Activated T-helper 1 cell treated with anti-CD3 and anti-CD28 coated beads, Interleukin-12 subunit alpha, Interleukin-12 subunit beta, Interleukin-2, Interleukin-4 antibody, amounts not matched to agents 30 ng/mL and 10 ng/mL and 1 ng/mL, durations not matched to agents 14 hours and 24 hours and 36 hours (primary cell): ENCODE results near the gene LCNL1. TPM values are rescaled to one million over a fixed set of nuclear protein-coding genes. Genes with fewer than 3 reads are reported as not detected.

Experiments
- DNase-seq: peaks from one replicate; pipeline ENCODE4 v3.0.0; 2021; ENCODE audit warnings: low spot score
- H3K27ac Mint-ChIP-seq: one replicate; pipeline ENCODE4 v1.8.0; 2021; ENCODE audit warnings: mild to moderate bottlenecking, mixed read lengths
- H3K27me3 Mint-ChIP-seq: one replicate; pipeline ENCODE4 v1.8.0; 2022; ENCODE audit warnings: mild to moderate bottlenecking, moderate library complexity, mixed read lengths; ENCODE audit not compliant: insufficient read depth
- H3K36me3 Mint-ChIP-seq: one replicate; pipeline ENCODE4 v1.8.0; 2021; ENCODE audit warnings: low read depth, mixed read lengths
- H3K4me1 Mint-ChIP-seq: one replicate; pipeline ENCODE4 v1.8.0; 2021; ENCODE audit warnings: low read depth, mixed read lengths
- H3K4me3 Mint-ChIP-seq: one replicate; pipeline ENCODE4 v1.8.0; 2021; ENCODE audit warnings: mild to moderate bottlenecking, moderate library complexity, mixed read lengths
- H3K9me3 Mint-ChIP-seq: one replicate; pipeline ENCODE4 v1.8.0; 2021; ENCODE audit warnings: mixed read lengths
- intact Hi-C: fragments of 100-400 bp; cut with micrococcal nuclease; formaldehyde crosslinking; loops from one replicate; pipeline ENCODE4 v1.15.1; 2024
- total RNA-seq: library from RNA; stranded (reverse); gene quantifications from 2 replicates; pipeline ENCODE4 v1.2.3, GENCODE V29; 2022

LCNL1 gene
- total RNA-seq, 1 donor from 2014 or later = not detected

GRCh38 chr9:136978073-136978864, 4.5 kb upstream of the LCNL1 start:
- H3K27ac Mint-ChIP-seq = no peak overlapping the region
- H3K4me3 Mint-ChIP-seq = no peak overlapping the region
- peak; percentile 69 for DNase-seq
- intact Hi-C loops = loop anchor here (1.0 to 2.0 kb wide), 5 partner anchors 14 to 173 kb away; partner anchors contain the start of genes FBXW5 and PAXX
- H3K9me3 Mint-ChIP-seq = no peaks in the 10 kb centered on the region
- no peaks in the 10 kb centered on the region for H3K36me3 Mint-ChIP-seq
- peaks cover 6% of the 10 kb centered on the region for H3K4me1 Mint-ChIP-seq
- peaks cover 9% of the 10 kb centered on the region for H3K27me3 Mint-ChIP-seq

GRCh38 chr9:136978865-136979544, 3.8 kb upstream of the LCNL1 start:
- H3K4me3 Mint-ChIP-seq = no peak overlapping the region
- intact Hi-C loops = loop anchor here (1.0 to 2.0 kb wide), 5 partner anchors 13 to 172 kb away; partner anchors contain the start of genes FBXW5 and PAXX
- H3K4me1 Mint-ChIP-seq = peaks cover 6% of the 10 kb centered on the region
- H3K9me3 Mint-ChIP-seq = no peaks in the 10 kb centered on the region
- no peak overlapping the region for H3K27ac Mint-ChIP-seq
- H3K36me3 Mint-ChIP-seq = no peaks in the 10 kb centered on the region
- H3K27me3 Mint-ChIP-seq = peaks cover 14% of the 10 kb centered on the region
- no peak for DNase-seq

DNA sequence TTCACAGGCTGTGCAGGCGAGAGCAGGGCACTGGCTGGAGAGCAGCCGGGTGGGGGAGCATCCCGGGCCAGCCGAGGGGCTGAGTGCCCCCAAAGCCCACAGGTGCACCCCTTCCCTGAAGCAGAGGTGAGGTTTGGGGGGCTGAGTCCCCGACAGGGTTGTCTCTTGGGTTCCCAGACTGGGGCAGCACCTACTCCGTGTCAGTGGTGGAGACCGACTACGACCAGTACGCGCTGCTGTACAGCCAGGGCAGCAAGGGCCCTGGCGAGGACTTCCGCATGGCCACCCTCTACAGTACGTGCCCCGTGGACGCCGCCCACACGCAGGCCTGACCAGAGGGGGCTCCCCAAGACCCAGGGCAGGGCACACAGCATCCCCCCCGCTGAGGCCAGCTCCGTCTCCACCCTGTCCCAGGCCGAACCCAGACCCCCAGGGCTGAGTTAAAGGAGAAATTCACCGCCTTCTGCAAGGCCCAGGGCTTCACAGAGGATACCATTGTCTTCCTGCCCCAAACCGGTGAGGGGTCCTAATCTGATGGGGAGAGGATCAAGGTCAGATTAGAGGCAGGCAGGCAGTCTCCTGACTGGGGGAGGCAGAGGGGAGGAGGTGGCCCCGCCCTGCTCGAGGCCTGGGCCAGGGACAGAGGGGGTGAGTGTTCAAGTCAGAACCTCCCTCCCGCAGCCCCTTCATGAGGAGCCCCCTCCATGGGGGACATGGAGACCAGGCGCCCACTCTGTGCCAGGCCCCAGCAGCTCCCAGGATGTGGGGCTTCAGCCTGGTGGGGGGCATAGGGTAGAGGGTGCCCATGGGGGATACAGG, 2.8 kb upstream of the LCNL1 start:
- no peak overlapping the region for H3K4me3 Mint-ChIP-seq
- no peak for DNase-seq
- intact Hi-C loops = loop anchor here (2.0 kb wide), 1 partner anchor 171 kb away; no protein-coding TSS in a partner anchor
- H3K4me1 Mint-ChIP-seq = peaks cover 6% of the 10 kb centered on the region
- H3K27me3 Mint-ChIP-seq = peaks cover 17% of the 10 kb centered on the region
- no peaks in the 10 kb centered on the region for H3K9me3 Mint-ChIP-seq
- H3K27ac Mint-ChIP-seq = no peak overlapping the region
- no peaks in the 10 kb centered on the region for H3K36me3 Mint-ChIP-seq

- H3K9me3 Mint-ChIP-seq = no peaks in the 10 kb centered on the region
- H3K4me3 Mint-ChIP-seq = no peak overlapping the region
- H3K27me3 Mint-ChIP-seq = peaks cover 12% of the 10 kb centered on the region
- DNase-seq = no peak
- no peaks in the 10 kb centered on the region for H3K36me3 Mint-ChIP-seq
- no peak overlapping the region for H3K27ac Mint-ChIP-seq
- intact Hi-C loops = no loop called here
- H3K4me1 Mint-ChIP-seq = no peaks in the 10 kb centered on the region
Observed at GRCh38 chr9:136980669-136981478, 1.9 kb upstream of the LCNL1 start.

DNA sequence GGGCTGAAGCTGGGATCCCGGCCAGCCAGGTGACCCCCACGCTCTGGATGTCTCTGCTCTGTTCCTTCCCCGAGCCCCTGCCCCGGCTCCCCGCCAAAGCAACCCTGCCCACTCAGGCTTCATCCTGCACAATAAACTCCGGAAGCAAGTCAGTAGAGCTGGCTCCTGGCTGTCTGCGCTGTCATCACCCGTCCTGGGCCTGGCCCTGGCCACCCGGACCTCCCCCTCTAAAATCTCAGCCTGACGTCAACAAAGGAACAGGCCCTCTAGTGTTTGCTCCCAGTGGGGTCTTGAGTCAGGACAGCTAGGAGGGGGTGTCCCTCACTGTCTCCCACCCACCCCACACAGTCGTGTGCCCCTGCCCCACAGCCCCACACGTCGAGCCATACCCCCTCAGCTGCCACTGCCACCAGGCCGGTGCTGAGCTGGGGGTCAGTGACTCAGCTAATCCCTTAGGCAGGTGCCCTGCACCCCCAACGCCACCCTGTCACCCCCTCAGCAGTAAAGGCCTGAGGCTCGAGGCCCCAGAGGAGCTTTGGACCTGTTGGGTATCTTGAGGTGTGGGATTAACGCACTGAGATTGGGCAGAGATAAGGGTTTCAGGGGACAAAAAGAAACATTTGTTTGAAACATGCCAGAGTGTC, 1.1 kb upstream of the LCNL1 start:
- Mint-ChIP-seq H3K27ac (no peak overlapping the region), H3K4me3 (no peak overlapping the region), H3K36me3 (no peaks in the 10 kb centered on the region)

GRCh38 chr9:136983167-136983566, 374 bp downstream of the LCNL1 start:
- H3K27me3 Mint-ChIP-seq = peaks cover 26% of the 10 kb centered on the region
- H3K4me1 Mint-ChIP-seq = no peaks in the 10 kb centered on the region
- no peaks in the 10 kb centered on the region for H3K9me3 Mint-ChIP-seq
- no peak overlapping the region for H3K4me3 Mint-ChIP-seq
- no peaks in the 10 kb centered on the region for H3K36me3 Mint-ChIP-seq
- no peak for DNase-seq
- intact Hi-C loops = no loop called here
- H3K27ac Mint-ChIP-seq = no peak overlapping the region

More for the DNA sequence above, 1.1 kb upstream of the LCNL1 start:
- H3K4me1 Mint-ChIP-seq = no peaks in the 10 kb centered on the region
- no peaks in the 10 kb centered on the region for H3K9me3 Mint-ChIP-seq
- intact Hi-C loops = no loop called here
- DNase-seq = no peak
- H3K27me3 Mint-ChIP-seq = peaks cover 16% of the 10 kb centered on the region

- intact Hi-C loops = no loop called here
- peaks cover 27% of the 10 kb centered on the region for H3K27me3 Mint-ChIP-seq
- no peak overlapping the region for H3K4me3 Mint-ChIP-seq
- H3K27ac Mint-ChIP-seq = no peak overlapping the region
- H3K36me3 Mint-ChIP-seq = no peaks in the 10 kb centered on the region
- no peaks in the 10 kb centered on the region for H3K4me1 Mint-ChIP-seq
- no peaks in the 10 kb centered on the region for H3K9me3 Mint-ChIP-seq
- no peak for DNase-seq
Observed at GRCh38 chr9:136983656-136984314, 992 bp downstream of the LCNL1 start.

DNA sequence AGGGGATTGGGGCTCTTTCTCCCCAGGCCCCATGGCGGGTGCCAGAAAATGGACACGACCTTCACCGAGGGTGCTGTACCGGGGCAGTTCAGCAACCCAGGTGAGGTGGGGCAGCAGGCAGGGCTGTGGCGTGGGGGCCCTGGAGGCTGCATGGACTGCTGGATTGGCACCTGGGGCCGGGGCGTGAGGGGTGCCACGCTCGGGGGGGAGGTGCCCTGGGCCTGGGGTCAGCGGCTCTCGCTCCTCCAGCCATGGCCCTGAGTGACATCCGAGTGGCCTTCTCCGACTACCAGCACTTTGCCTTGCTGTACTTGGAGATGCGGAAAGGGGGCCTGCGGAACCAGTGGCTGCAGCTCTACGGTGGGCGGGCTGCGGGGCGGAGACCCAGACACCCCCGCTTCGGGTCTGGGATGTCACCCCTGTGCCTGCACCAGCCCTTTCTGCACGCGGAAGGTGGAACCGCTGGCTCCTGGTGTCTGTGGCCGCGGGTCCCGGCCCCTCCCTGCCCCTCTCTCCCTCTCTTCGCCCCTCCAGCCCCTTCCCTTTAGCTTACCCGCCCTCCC, 1.8 kb downstream of the LCNL1 start:
- intact Hi-C loops = no loop called here
- Mint-ChIP-seq H3K27ac (no peak overlapping the region), H3K27me3 (peaks cover 32% of the 10 kb centered on the region), H3K4me1 (no peaks in the 10 kb centered on the region), H3K36me3 (no peaks in the 10 kb centered on the region), H3K9me3 (no peaks in the 10 kb centered on the region), H3K4me3 (no peak overlapping the region)
- no peak for DNase-seq

GRCh38 chr9:136985027-136985602, 2.3 kb downstream of the LCNL1 start:
- no peaks in the 10 kb centered on the region for H3K4me1 Mint-ChIP-seq
- H3K27me3 Mint-ChIP-seq = peaks cover 37% of the 10 kb centered on the region
- DNase-seq = no peak
- H3K9me3 Mint-ChIP-seq = no peaks in the 10 kb centered on the region
- no peaks in the 10 kb centered on the region for H3K36me3 Mint-ChIP-seq
- no peak overlapping the region for H3K27ac Mint-ChIP-seq
- intact Hi-C loops = no loop called here
- H3K4me3 Mint-ChIP-seq = no peak overlapping the region

- H3K27me3 Mint-ChIP-seq = peaks cover 44% of the 10 kb centered on the region
- H3K27ac Mint-ChIP-seq = no peak overlapping the region
- no peak for DNase-seq
- H3K36me3 Mint-ChIP-seq = no peaks in the 10 kb centered on the region
- no peaks in the 10 kb centered on the region for H3K9me3 Mint-ChIP-seq
- peaks cover 4% of the 10 kb centered on the region for H3K4me1 Mint-ChIP-seq
- no peak overlapping the region for H3K4me3 Mint-ChIP-seq
- intact Hi-C loops = no loop called here
Observed at GRCh38 chr9:136985853-136986252, 3.1 kb downstream of the LCNL1 start.

GRCh38 chr9:136988872-136989271, 6.1 kb downstream of the LCNL1 start:
- no peak for DNase-seq
- Mint-ChIP-seq H3K27me3 (peaks cover 42% of the 10 kb centered on the region), H3K9me3 (no peaks in the 10 kb centered on the region), H3K4me3 (no peak overlapping the region), H3K36me3 (no peaks in the 10 kb centered on the region), H3K27ac (no peak overlapping the region), H3K4me1 (peaks cover 20% of the 10 kb centered on the region)
- intact Hi-C loops = no loop called here
